ENCODE data around the gene HECA.
"Not testable (repeated sequence)": the region's sequence is repeated elsewhere in the genome, so short reads cannot be mapped to it uniquely, and the experiment has no call there.

Gene HECA

GRCh38 chr6:139184459-139184858 lies 49.6 kb downstream of the HECA start:
- no peaks in the 10 kb centered on the region for H3K9me3 Mint-ChIP-seq
- DNase-seq (no peak), ATAC-seq (replicated peaks) (no peak)
- H3K4me1 Mint-ChIP-seq = peaks cover 6 to 9% of the 10 kb centered on the region in 2 donors
- H3K27ac Mint-ChIP-seq = no peak overlapping the region
- H3K4me3 Mint-ChIP-seq = no peak overlapping the region
- H3K36me3 Mint-ChIP-seq = peaks cover 9 to 19% of the 10 kb centered on the region in 2 donors
- H3K27me3 Mint-ChIP-seq = no peaks in the 10 kb centered on the region

GRCh38 chr6:139186242-139186641 lies 51.4 kb downstream of the HECA start:
- Mint-ChIP-seq H3K27me3 (no peaks in the 10 kb centered on the region), H3K4me3 (no peak overlapping the region), H3K4me1 (peaks cover 6 to 9% of the 10 kb centered on the region in 2 donors), H3K9me3 (no peaks in the 10 kb centered on the region), H3K36me3 (peaks cover 1 to 9% of the 10 kb centered on the region in 2 donors), H3K27ac (no peak overlapping the region)
- DNase-seq (no peak), ATAC-seq (replicated peaks) (peak in 1 of 2 donors; percentile 34)

DNA sequence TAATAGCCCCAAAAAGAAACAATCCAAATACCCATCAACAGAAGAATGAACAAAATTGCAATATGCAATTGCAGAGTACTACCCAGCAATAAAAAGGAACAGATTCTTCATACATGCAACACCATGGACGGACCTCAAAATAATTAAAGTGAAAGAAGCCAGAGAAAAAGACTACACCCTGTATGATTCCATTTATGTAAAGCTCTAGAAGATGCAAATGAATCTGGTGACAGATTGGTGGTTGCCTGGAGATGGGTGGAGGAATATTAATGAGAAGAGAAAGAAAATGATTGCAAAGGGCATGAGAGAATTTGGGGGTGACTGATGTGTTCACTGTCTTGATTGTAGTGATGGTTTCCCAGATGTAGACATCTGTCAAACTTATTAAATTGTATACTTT lies 51.8 kb downstream of the HECA start:
- ATAC-seq (replicated peaks) (no peak), DNase-seq (no peak)
- no peaks in the 10 kb centered on the region for H3K27me3 Mint-ChIP-seq
- peaks cover 0 to 8% of the 10 kb centered on the region in 2 donors for H3K36me3 Mint-ChIP-seq
- H3K4me3 Mint-ChIP-seq = no peak overlapping the region
- peaks cover 6 to 9% of the 10 kb centered on the region in 2 donors for H3K4me1 Mint-ChIP-seq
- no peak overlapping the region for H3K27ac Mint-ChIP-seq
- no peaks in the 10 kb centered on the region for H3K9me3 Mint-ChIP-seq

- Mint-ChIP-seq H3K27me3 (no peaks in the 10 kb centered on the region), H3K9me3 (no peaks in the 10 kb centered on the region), H3K4me3 (no peak overlapping the region), H3K27ac (no peak overlapping the region), H3K4me1 (peaks cover 6 to 9% of the 10 kb centered on the region in 2 donors), H3K36me3 (peaks cover 0 to 8% of the 10 kb centered on the region in 2 donors)
- DNase-seq = no peak
- ATAC-seq (replicated peaks) = no peak
Measured at GRCh38 chr6:139187489-139187888, 52.6 kb downstream of the HECA start.

GRCh38 chr6:139189665-139190064 lies 54.8 kb downstream of the HECA start:
- peaks cover 0 to 4% of the 10 kb centered on the region in 2 donors for H3K36me3 Mint-ChIP-seq
- no peaks in the 10 kb centered on the region for H3K27me3 Mint-ChIP-seq
- no peak overlapping the region for H3K4me3 Mint-ChIP-seq
- H3K9me3 Mint-ChIP-seq = peaks cover 0 to 5% of the 10 kb centered on the region in 2 donors
- no peak overlapping the region for H3K27ac Mint-ChIP-seq
- DNase-seq (no peak), ATAC-seq (replicated peaks) (no peak)
- H3K4me1 Mint-ChIP-seq = peaks cover 6 to 9% of the 10 kb centered on the region in 2 donors

DNA sequence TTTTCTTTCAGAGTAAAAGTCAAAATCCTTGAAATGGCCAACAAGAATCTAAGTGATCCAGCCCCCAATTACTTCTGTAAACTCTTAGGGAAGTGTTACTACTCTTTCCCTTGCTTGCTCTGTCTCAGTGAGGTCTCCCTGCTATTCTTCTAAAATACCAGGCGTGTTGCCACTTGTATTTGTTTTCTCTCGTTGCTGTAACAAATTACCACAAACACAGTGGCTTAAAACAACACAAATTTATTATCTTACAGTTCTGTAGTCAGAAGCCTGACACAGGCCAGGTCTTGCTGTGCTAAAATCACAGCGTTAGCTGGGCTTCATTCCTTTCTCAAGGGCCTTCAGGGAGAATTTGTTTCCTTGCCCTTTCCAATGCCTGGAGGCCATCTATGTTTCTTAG lies 59.9 kb downstream of the HECA start:
- peaks cover 0 to 4% of the 10 kb centered on the region in 2 donors for H3K36me3 Mint-ChIP-seq
- no peak overlapping the region for H3K4me3 Mint-ChIP-seq
- H3K4me1 Mint-ChIP-seq = peaks cover 10 to 13% of the 10 kb centered on the region in 2 donors
- peaks cover 0 to 5% of the 10 kb centered on the region in 2 donors for H3K9me3 Mint-ChIP-seq
- H3K27ac Mint-ChIP-seq = no peak overlapping the region
- DNase-seq = no peak
- H3K27me3 Mint-ChIP-seq = no peaks in the 10 kb centered on the region
- no peak for ATAC-seq (replicated peaks)

- DNase-seq (no peak), ATAC-seq (replicated peaks) (peak; percentile 29 to 38)
- Mint-ChIP-seq H3K27me3 (peaks cover 0 to 5% of the 10 kb centered on the region in 2 donors), H3K36me3 (peaks cover 4 to 6% of the 10 kb centered on the region in 2 donors), H3K9me3 (peaks cover 0 to 5% of the 10 kb centered on the region in 2 donors), H3K4me3 (peak overlapping the region in 1 of 2 donors; percentile 41), H3K27ac (no peak overlapping the region), H3K4me1 (peaks cover 11 to 13% of the 10 kb centered on the region in 2 donors)
Measured at GRCh38 chr6:139198529-139199288, 63.8 kb downstream of the HECA start.

DNA sequence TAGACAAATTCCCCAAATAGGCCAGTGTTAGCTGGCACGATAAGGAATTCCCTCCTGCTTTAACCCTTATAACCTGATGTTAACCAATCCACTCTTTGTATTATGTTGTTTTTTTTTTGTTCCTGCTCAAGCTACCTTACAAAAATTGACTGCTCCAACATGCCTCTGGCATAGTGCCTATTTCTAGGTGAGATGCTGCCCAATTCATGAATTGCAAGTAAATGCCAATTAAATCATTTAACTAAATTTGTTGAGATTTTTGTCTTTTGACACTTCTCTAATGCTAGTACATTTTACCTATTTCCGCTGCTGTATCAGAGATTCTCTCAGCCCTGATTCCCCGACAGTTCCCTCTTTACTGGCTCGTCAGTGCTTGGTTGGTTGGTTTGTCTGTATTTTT lies 66.5 kb downstream of the HECA start:
- H3K27me3 Mint-ChIP-seq = peaks cover 0 to 5% of the 10 kb centered on the region in 2 donors
- no peak overlapping the region for H3K4me3 Mint-ChIP-seq
- H3K4me1 Mint-ChIP-seq = peaks cover 11 to 13% of the 10 kb centered on the region in 2 donors
- DNase-seq (no peak), ATAC-seq (replicated peaks) (no peak)
- peaks cover 10 to 11% of the 10 kb centered on the region in 2 donors for H3K36me3 Mint-ChIP-seq
- no peak overlapping the region for H3K27ac Mint-ChIP-seq
- peaks cover 3 to 4% of the 10 kb centered on the region in 2 donors for H3K9me3 Mint-ChIP-seq

DNA sequence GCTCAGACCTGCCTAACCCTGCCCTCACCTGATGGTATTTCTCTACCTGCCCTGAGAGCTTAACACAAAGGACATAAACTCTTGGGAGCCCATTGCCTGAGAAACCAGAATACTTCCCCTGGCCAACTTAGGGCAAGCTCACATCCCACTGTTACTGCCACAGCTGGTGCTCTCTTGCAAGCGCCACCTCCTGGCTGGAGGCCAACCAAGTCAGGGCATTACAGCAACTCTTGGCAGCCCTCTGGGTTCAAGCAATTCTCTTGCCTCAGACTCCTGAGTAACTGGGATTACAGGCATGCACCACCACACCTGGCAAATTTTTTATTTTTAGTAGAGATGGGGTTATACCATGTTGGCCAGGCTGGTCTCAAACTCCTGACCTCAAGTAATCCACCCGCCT lies 70.1 kb downstream of the HECA start:
- H3K27me3 Mint-ChIP-seq = peaks cover 0 to 5% of the 10 kb centered on the region in 2 donors
- no peak overlapping the region for H3K4me3 Mint-ChIP-seq
- DNase-seq (no peak), ATAC-seq (replicated peaks) (no peak)
- H3K9me3 Mint-ChIP-seq = peaks cover 20 to 28% of the 10 kb centered on the region in 2 donors
- H3K36me3 Mint-ChIP-seq = peaks cover 12 to 26% of the 10 kb centered on the region in 2 donors
- H3K4me1 Mint-ChIP-seq = peaks cover 0 to 2% of the 10 kb centered on the region in 2 donors
- no peak overlapping the region for H3K27ac Mint-ChIP-seq

GRCh38 chr6:139205843-139206242 lies 71.0 kb downstream of the HECA start:
- Mint-ChIP-seq H3K9me3 (peaks cover 22 to 32% of the 10 kb centered on the region in 2 donors), H3K4me1 (peaks cover 0 to 2% of the 10 kb centered on the region in 2 donors), H3K36me3 (peaks cover 16 to 26% of the 10 kb centered on the region in 2 donors), H3K27ac (no peak overlapping the region), H3K4me3 (no peak overlapping the region), H3K27me3 (peaks cover 0 to 5% of the 10 kb centered on the region in 2 donors)
- ATAC-seq (replicated peaks) (no peak), DNase-seq (no peak)

GRCh38 chr6:139210766-139211165 lies 75.9 kb downstream of the HECA start:
- H3K27me3 Mint-ChIP-seq; ATAC-seq (replicated peaks); H3K4me1 Mint-ChIP-seq; DNase-seq; H3K4me3 Mint-ChIP-seq; H3K27ac Mint-ChIP-seq: not testable (repeated sequence)
- Mint-ChIP-seq H3K9me3 (peaks cover 27 to 32% of the 10 kb centered on the region in 2 donors), H3K36me3 (peaks cover 13 to 21% of the 10 kb centered on the region in 2 donors)

DNA sequence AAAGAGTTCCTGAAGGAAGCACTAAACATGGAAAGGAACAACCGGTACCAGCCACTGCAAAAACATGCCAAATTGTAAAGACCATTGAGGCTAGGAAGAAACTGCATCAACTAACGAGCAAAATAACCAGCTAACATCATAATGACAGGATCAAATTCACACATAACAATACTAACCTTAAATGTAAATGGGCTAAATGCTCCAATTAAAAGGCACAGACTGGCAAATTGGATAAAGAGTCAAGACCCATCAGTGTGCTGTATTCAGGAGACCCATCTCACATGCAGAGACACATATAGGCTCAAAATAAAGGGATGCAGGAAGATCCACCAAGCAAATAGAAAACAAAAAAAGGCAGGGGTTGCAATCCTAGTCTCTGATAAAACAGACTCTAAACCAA lies 77.6 kb downstream of the HECA start:
- DNase-seq; H3K4me1 Mint-ChIP-seq; H3K27me3 Mint-ChIP-seq; H3K4me3 Mint-ChIP-seq; H3K27ac Mint-ChIP-seq; ATAC-seq (replicated peaks): not testable (repeated sequence)
- Mint-ChIP-seq H3K9me3 (peaks cover 22 to 28% of the 10 kb centered on the region in 2 donors), H3K36me3 (peaks cover 8 to 17% of the 10 kb centered on the region in 2 donors)

DNA sequence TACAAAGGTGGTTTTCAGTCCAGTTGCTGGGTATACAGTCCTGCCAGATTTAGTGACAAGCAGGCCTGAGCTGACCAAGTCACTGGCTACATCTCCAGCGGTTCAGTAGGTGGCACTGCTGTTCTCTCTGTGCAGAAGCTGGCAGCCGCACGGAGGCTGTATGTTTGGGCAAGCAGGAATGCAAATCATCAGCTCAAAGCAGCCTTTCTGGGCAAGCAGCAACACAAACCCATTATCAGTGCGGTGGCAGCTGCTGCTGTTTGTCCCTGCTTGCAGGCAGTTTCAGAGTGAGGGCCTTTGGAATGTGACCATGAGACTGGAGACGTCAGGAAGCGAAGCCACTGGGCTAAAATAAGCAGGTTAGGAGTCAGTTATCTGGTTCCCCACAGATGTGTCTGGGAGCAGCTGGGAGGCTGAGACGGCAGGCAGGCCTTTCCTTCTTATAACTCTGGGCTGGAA lies 84.4 kb downstream of the HECA start:
- peaks cover 0 to 3% of the 10 kb centered on the region in 2 donors for H3K9me3 Mint-ChIP-seq
- H3K27ac Mint-ChIP-seq = peak overlapping the region; percentile 68
- peak overlapping the region; percentile 59 to 72 for H3K4me3 Mint-ChIP-seq
- peaks cover 6 to 8% of the 10 kb centered on the region in 2 donors for H3K4me1 Mint-ChIP-seq
- DNase-seq = peak; percentile 66
- H3K27me3 Mint-ChIP-seq = no peaks in the 10 kb centered on the region
- ATAC-seq (replicated peaks) = peak; percentile 100
- H3K36me3 Mint-ChIP-seq = no peaks in the 10 kb centered on the region

DNA sequence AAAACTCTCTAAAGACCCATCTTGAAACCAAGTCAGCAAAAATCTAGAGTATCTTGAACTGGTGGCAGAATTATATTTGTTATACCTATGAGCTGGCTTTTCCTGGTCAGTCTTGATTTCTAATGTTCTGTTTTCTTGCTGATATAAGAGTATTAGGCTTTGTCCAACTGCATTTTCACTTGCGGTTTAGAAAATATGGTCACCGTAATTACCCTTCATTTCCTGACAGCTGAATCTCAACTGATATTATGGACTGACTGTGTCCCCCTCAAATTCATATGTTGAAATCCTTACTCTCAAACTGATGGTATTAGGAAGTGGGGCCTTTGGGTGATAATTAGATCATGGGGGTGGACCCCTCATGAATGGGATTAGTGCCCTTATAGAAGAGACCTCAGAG lies 84.9 kb downstream of the HECA start:
- ATAC-seq (replicated peaks) (no peak), DNase-seq (no peak)
- H3K27ac Mint-ChIP-seq = peak overlapping the region; percentile 68
- peak overlapping the region in 1 of 2 donors; percentile 72 for H3K4me3 Mint-ChIP-seq
- H3K27me3 Mint-ChIP-seq = no peaks in the 10 kb centered on the region
- peaks cover 6 to 8% of the 10 kb centered on the region in 2 donors for H3K4me1 Mint-ChIP-seq
- H3K36me3 Mint-ChIP-seq = no peaks in the 10 kb centered on the region
- H3K9me3 Mint-ChIP-seq = peaks cover 0 to 3% of the 10 kb centered on the region in 2 donors

- not testable (repeated sequence) for H3K9me3 Mint-ChIP-seq, DNase-seq, H3K27ac Mint-ChIP-seq, H3K36me3 Mint-ChIP-seq, H3K4me3 Mint-ChIP-seq, H3K27me3 Mint-ChIP-seq
- H3K4me1 Mint-ChIP-seq = peaks cover 12 to 13% of the 10 kb centered on the region in 2 donors
- peak; percentile 49 to 54 for ATAC-seq (replicated peaks)
Measured at GRCh38 chr6:139228387-139228786, 93.5 kb downstream of the HECA start.

Data from stimulated activated naive B cell treated with anti-CD40 and anti-IgM and Interleukin-4, amounts not matched to agents 10 μg/mL and 1 μg/mL and 100 μg/mL, for 72 hours (primary cell).